ENCODE data around the gene MOB3B. TPM values are rescaled to one million over a fixed set of nuclear protein-coding genes. Genes with fewer than 3 reads are reported as not detected.

The MOB3B gene
- polyA plus RNA-seq, 1 of the 3 experiments (the other 2 are of a cell fraction) = 0.90 TPM

- TF ChIP-seq CTCF (IDR thresholded peaks at IDR 0.05) = peak; percentile 86
- no peak for TF ChIP-seq ELF1 (IDR thresholded peaks at IDR 0.05)
Observed at GRCh38 chr9:27276193-27277030, 253.2 kb downstream of the MOB3B start (continued).

Other genes starting within 250 kb of the MOB3B start
- not detected in 2 replicates for gene EQTN, start 232.7 kb downstream of the MOB3B start, polyA plus RNA-seq (2012; rRNA removed)
- not detected in 2 replicates for gene IFNK, start 5.5 kb downstream of the MOB3B start, polyA plus RNA-seq (2012; rRNA removed)
- gene C9orf72, start 43.7 kb upstream of the MOB3B start, polyA plus RNA-seq (2012; rRNA removed) = 4.0 and 6.1 TPM in 2 replicates